HG03135 (cell line): ENCODE results near the gene TRIM46.

Experiments
- ATAC-seq: cut with Tn5 transposase; IDR thresholded peaks from one replicate; pipeline ENCODE4 v1.9.1; 2021; ENCODE audit warnings: mild to moderate bottlenecking, moderate library complexity; ENCODE audit not compliant: unreplicated experiment

TRIM46 gene, protein sequence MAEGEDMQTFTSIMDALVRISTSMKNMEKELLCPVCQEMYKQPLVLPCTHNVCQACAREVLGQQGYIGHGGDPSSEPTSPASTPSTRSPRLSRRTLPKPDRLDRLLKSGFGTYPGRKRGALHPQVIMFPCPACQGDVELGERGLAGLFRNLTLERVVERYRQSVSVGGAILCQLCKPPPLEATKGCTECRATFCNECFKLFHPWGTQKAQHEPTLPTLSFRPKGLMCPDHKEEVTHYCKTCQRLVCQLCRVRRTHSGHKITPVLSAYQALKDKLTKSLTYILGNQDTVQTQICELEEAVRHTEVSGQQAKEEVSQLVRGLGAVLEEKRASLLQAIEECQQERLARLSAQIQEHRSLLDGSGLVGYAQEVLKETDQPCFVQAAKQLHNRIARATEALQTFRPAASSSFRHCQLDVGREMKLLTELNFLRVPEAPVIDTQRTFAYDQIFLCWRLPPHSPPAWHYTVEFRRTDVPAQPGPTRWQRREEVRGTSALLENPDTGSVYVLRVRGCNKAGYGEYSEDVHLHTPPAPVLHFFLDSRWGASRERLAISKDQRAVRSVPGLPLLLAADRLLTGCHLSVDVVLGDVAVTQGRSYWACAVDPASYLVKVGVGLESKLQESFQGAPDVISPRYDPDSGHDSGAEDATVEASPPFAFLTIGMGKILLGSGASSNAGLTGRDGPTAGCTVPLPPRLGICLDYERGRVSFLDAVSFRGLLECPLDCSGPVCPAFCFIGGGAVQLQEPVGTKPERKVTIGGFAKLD

DNA sequence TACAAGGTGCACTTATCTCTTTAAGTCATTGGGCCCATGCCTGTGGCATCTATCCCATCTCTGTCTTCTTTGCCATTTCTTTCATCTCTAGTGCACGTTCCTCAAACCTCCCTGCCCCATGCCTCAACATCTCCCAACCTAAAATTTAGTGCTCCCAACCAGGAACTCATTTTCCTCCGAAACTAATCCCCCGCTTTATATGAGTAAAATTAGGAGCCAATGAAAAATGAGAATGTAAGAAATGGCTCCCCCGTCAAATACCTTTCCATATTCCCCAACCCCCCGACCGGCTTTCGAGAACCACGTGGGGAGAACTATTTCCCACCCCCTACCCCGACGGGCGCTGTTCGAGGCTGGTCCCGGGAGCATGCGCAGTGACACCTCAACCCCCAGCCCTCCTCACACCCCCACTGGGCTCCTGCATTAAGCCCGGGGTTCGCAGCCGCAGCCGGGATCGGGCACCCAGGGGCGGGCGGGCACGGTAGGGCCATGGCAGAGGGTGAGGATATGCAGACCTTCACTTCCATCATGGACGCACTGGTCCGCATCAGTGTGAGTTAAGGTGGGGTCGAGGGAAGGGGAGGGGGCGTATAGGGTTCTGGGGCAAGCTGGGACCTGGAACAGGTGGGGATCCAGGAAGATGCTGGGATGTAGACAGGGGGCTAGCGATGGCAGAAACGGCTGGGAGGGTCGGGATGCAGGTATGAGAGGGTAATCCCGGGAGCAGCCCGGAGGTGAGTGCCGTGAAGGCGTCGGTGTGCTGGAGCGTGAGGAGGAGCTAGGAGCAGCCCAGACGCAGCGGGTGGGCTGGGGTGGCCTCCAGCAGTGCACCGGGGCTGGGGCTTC lies at the start of gene TRIM46:
Gene TRIM46, plus strand, starts transcription at position 372 of the 846 bp plus-strand sequence. Its CDS starts 118 bp downstream, at position 490.
- ATAC-seq = no peak

DNA sequence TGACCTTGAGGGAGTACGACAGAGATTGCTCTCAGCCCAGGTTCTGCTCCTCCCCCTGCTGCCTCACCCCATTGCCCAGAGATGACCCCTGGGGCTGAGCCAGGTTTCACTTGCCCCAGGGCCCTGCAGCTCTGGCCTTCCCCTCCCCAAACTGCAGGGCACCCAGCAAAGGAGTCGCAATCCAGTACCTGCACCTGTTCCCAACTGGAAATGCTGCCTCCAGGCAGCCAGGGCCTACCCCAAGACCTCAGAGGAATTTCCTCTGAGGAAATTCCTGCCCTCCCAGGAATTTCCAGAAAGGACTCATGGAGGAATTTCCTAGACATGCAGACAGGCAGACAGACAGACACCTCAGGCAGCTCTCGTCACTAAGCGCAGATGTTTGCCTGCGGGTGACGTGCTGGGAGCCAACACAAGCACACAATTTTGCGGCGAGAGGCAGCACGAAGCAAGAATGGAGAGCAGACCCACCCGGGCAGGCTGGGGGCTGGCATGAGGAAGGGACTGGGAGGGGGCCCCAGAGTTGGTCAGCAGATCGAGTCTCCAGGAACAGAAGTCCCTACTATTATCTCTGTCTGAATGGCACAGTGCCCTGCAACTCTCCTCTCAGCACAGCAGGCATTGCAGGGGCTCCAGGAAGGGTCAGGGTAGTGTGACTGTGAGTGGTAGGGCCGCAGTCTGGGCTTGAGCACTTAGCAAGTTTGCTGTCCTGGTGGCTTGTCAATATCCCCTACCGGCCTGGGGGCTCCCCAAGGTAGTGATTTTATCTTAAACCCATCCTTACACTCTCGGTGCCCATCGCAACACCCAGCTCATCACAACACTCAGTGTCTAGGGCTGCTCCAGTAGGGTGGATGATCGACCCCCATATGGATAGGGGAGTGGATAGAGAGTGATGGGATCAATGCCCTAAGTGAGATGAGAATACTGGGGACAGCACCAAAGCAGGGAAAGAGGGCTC lies 48.9 kb upstream of the TRIM46 start:
- no peak for ATAC-seq

DNA sequence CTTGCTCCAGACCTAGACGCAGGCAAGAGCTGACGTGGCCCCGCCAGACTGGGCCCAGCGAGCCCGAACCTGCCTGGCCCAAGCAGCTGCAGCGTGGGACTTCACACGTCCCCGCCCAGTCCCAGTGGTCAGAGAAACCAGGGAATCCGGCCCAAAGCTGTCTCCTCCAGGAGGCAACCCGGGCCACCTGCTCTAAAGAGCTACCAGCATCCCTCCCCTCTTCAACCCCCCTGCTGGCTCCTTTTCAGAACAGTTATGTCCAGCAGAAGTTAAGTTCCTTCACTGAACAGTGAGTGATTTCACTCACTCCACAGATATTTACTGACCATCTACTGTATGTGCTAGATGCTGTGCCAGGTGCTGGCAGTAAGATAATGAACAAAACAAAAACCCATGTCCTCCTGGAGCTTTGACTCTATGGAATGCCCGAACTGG lies 48.1 kb upstream of the TRIM46 start:
- no peak for ATAC-seq

DNA sequence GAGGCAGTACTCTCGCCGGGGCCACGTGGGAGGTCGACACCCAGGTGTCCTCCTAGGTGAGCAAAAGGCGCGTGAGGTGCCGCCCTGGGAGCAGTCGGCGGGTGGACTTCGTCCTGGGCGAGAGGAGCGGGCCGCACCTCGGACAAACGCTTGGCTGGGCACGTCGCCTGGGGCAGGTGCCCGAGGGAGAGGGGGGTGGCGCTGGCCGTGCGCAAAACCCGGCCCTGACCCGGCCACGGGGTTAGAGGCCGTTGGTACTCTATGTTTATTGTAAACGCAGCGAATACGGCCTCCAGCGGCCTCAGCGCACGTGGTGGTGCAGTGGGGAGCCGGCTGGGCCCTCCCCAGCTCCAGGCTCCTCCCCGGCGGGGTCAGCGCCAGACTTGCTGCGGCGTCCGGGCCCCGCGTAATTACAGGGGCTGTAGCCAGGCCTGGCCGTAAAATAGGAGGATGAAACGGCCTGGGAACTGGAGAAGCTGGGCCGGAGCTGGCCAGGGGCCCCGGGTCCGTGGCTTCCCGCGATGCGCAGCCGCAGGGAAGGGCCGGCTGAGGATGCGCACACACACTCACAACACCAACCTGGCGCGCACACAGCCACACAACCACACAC lies 47.6 kb upstream of the TRIM46 start:
- no peak for ATAC-seq

DNA sequence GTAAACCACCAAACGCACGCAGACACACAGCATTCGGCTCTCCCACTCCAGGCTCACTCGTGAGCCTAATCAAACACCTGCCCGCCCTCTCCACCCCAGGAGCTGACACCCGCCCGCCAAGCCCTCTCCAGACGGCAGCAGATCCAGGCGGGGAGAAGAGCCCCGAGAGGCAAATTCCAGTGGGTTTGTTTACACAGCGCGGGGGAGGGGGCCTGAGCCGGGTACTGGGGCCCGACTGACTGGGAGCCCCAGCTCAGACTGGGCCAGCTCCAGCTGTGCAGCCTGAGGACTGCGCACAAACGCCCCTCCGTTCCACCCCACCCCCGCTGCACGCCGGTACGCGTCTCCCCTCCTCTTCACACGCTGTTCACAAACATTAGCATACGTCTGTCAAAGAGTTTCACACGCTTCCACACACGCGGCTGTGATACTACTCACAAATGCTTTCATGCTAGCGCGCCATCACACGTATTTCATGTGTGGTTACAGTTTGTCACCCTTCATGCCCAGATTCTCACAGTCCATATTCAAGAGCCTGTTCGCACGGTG lies 47.0 kb upstream of the TRIM46 start:
- ATAC-seq = no peak

DNA sequence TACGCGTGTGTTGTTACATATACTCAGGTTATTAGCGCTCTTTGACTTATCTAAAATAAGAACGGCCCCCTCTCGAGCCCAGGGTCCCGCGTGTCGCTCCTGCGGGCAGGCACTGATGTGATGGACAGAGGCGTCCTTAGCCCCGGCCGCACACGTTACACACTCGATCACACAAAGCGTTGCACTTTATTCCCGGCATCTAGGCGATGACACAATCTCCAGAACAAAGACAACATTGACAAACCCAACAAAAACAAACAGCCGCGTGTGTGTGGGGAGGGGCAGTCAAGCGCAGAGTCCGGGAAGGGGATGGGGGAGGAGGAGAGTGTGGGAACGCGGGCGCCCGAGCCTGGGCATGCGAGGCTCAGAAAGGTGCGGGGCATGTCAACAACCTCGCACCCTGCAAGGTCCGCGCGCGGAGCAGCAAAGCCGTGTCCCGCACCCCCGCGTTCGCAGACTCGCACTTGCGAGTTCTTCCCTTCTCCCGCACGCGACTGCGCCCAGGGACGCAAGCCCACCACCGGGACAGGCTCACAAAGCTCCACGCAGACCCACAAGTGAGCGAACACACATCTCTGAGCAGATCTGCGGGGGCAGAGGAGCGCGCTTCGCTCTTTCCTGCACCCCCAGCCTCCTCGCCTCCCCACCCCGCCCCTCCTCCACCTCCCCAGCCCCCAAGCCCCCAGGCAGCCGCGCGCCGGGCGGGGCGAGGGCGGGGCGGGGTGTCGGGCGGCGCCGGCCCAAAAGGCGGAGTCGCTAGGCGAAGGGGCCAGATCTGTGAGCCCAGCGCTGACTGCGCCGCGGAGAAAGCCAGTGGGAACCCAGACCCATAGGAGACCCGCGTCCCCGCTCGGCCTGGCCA lies 46.3 kb upstream of the TRIM46 start, which contains the start of gene EFNA1:
Gene EFNA1, plus strand, starts transcription at position 772 of the 862 bp plus-strand sequence. CDS start 102 bp downstream, outside the sequence.
- ATAC-seq = no peak

DNA sequence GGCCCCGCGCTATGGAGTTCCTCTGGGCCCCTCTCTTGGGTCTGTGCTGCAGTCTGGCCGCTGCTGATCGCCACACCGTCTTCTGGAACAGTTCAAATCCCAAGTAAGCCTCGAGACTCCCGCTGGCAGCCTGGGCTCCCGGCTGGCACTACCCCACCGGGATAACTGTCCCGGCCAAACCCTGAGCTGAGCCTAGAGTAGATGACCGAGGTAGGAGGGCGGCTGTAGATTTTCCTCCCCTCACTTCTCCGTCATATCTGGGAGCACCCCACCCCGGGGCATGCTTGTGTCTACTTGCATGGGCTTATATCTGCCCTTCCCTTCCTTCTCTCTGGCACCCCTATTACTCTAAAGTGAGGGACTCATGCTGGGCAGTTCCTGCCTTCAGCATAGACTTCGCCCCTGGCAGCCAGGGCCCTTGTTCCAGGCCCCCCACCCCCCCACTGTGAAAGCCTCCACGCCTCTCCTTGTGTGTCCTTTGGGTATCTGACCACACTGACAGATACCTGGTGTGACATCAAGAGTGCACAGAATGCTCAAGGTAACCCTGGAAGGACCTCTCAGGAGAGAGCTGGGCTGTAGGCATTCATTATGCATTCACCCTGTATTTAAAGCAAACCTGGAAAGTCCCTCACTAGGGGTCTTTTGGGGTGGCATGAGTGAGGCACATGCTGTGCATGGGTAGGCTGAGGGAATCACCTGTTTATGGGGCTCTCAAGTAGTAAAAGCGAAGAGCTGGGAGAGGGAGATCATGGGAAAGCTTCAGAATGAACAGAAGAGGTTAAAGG lies 45.5 kb upstream of the TRIM46 start:
- ATAC-seq = no peak

DNA sequence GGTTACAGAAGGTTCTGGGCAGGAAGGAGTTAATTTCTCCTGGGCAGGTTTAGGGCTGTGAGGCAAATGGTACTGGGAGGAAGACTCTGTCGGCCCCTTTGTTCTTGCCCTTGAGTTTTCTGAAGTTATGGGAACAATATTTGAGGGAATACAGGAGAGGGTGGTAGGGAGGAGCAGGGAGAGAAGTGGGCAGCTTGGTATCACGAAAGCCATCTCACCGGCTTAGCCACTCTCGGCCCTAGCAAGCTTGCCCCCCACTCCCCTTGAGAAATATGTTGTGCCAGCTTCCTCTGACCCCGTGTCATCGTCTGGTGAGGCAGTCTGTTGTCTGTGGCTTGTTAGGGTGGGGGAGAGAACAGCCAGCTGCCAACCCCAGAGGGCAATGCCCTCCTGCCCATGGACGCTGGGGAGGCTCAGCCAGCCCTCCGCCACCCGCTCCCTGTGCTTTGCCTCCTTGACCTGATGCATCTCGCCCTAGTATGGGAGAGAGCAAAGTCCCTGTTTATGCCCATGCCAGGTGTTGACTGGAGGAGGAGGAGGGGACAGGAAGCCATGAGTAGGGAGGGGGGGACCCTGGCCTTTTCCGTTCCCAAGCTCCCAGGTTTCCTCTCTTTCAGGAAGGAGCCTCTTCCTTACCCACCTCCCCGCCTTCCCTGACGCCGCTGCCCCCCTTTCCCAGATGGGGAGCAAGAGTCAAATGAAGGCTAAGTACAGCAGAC lies 44.7 kb upstream of the TRIM46 start:
- no peak for ATAC-seq

DNA sequence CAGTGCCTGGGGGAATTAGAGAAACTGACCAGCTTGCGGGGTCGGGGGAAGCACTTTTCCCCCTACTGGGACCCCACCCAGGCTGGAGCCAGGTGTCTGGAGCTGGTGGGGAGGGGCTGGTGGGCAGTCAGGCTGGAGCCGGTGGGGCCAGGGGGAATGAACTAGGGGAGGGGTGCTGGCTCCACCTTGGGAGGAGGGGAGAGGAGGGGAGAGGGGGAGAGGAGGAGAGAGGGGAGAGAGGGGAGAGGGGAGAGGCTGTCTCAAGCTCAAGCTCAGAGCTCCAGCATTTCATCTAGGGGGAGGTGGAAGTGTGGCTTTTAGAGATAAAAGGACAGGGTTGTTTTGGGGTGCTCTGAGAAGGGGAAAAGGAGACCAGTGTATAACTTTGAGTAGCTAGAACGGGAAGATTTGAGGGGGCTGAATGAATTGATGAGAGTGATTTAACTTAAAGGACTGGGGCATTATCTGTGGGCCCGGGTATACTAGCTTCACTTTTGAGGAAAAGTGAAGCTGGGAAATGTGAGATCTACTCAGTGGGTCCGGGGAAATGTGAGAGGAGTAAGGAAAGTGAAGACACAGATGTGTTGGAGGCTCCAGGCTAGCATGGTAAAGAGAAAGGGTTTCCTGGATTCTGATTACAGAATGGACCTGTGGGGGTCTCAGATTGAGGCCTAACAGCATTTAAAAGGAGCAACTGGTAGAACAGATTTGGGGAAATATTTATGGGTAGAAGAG lies 43.2 kb upstream of the TRIM46 start:
- ATAC-seq = no peak

DNA sequence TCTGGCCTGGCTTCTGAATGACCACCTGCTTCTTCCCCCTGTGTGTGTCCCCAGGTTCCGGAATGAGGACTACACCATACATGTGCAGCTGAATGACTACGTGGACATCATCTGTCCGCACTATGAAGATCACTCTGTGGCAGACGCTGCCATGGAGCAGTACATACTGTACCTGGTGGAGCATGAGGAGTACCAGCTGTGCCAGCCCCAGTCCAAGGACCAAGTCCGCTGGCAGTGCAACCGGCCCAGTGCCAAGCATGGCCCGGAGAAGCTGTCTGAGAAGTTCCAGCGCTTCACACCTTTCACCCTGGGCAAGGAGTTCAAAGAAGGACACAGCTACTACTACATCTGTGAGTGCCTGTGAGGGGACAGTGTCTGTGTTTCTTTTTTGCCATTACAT lies 42.4 kb upstream of the TRIM46 start:
- ATAC-seq = no peak

DNA sequence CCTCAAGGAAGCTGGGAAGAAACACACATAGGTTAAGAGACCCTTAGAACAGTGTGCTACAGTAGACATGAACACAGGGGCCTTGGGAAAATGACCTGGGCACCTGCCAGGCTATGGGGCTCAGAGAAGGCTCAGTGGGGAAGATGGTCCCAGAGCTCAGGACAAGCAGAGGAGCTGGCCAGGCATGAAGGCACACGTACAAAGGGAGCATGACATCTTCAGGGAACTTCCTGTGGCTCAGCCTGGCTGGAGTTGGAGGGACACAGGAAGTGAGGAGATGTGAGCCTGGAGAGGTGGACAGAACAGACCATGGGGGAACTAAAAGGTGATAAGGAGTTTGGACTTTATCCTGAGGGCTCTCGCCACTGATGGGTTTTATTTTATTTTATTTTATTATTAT lies 41.8 kb upstream of the TRIM46 start:
- no peak for ATAC-seq

DNA sequence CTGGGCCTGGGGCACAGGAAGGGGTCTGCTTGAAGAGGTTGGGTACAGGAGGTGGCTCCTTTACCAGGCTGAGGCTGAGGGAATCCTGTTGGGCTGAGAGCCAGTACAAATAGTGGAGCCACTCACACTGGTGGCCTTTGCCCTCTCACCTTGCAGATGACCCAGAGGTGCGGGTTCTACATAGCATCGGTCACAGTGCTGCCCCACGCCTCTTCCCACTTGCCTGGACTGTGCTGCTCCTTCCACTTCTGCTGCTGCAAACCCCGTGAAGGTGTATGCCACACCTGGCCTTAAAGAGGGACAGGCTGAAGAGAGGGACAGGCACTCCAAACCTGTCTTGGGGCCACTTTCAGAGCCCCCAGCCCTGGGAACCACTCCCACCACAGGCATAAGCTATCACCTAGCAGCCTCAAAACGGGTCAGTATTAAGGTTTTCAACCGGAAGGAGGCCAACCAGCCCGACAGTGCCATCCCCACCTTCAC lies 39.8 kb upstream of the TRIM46 start:
- no peak for ATAC-seq

DNA sequence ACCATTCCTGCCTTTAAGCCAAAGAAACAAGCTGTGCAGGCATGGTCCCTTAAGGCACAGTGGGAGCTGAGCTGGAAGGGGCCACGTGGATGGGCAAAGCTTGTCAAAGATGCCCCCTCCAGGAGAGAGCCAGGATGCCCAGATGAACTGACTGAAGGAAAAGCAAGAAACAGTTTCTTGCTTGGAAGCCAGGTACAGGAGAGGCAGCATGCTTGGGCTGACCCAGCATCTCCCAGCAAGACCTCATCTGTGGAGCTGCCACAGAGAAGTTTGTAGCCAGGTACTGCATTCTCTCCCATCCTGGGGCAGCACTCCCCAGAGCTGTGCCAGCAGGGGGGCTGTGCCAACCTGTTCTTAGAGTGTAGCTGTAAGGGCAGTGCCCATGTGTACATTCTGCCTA lies 39.3 kb upstream of the TRIM46 start:
- no peak for ATAC-seq

DNA sequence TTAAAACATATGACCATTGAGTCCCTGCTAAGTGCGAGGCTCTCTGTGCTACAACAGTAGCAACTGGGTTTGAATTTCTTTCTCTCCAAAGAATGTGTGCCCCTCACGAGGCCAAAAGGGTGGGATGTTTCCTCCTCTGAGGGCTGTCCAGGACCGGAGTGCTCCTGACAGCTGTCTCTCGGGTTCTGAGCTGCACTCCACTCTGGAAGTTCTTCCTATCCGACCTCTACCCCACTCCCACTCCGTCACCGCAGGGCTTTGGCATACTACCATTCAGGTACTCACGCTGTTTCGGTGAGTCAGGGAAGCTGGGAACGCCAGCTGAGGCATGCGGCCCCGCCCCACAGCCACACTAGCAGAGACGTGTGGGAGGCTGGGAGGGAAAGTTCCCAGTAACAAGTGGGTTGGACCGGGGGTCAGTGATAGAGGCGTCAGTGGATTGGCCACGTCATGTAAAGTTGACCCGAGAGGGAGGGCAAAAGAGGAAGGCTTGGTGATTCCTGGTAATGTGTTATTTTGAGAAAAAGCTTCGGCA lies 38.7 kb upstream of the TRIM46 start:
- ATAC-seq = no peak

DNA sequence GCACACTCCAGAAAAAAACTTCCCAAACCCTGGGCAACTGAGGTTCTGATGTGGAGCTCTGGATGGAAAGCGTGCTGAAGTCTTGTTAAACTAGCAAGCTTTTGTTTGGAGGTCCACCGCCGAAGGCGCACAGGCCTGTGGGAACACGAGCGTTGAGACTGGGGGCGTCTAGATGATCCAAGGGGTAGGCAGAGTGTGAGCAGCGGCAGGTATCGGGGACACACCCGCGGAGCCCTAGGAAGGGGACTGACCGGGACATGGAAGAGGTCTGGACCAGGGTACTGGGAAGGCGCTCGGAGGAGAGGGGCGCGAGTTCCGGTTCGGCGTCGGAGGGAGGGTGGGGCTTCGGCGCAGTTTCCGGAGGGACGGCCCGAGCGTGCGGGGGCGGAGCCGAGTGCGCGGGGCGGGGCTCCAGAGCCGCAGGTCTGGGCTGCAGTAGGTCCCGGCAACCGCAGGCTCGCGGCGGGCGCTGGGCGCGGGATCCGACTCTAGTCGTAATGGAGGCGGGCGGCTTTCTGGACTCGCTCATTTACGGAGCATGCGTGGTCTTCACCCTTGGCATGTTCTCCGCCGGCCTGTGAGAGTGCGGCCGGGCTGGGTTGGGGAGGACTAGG lies 38.1 kb upstream of the TRIM46 start, which contains the start of gene SLC50A1:
Gene SLC50A1, plus strand, starts transcription at position 438 of the 614 bp plus-strand sequence. Its CDS starts 60 bp downstream, at position 498.
- ATAC-seq = peak; percentile 74
